ENCODE data around the gene CLIP1.
"Not testable (repeated sequence)": the region's sequence is repeated elsewhere in the genome, so short reads cannot be mapped to it uniquely, and the experiment has no call there.

CLIP1 gene

GRCh38 chr12:122309564-122310121 is 112.8 kb downstream of the CLIP1 start:
- no peak for DNase-seq

- DNase-seq: no peak
These were observed 113.7 kb downstream of the CLIP1 start for GRCh38 chr12:122308811-122309210.

- no peak for DNase-seq
These were observed 116.1 kb downstream of the CLIP1 start for GRCh38 chr12:122306407-122306806.

DNA sequence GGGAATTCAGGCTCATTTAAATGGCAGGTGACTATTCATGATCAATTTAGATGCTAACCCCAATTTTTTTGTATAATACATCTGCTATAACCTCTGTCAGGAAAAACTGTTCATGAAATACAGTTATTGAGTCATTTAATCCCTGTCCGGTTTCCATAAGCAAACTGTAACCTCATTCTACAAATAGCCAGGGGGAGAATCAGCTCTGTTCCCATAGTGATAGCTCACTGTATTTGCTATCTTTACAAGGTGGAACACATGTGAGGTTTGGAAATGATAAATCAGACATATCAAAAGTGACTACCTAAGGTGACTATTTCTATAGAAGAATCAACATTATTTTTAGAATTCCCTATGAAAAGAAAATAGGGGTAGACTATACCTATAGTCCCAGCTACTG is 117.5 kb downstream of the CLIP1 start:
- DNase-seq: no peak

DNA sequence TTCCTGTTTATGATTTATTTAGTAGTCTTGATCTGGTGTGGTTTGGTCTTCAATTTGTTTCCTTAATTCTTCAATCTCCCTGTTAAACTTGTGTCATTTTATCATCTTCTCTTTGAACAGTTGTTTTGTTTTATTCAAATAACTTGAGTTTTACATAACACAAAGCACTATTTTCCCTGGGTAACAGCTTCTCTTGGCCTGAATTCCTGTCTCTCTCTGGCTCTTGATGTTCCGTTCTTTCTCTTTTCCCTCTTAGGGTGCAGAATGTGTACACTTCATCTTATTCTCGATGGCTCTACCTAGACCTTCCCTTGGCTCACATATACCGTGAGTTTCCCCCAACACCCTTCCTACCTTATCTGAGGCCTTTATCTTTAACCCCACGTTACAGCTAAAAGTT is 119.4 kb downstream of the CLIP1 start:
- no peak for DNase-seq

DNA sequence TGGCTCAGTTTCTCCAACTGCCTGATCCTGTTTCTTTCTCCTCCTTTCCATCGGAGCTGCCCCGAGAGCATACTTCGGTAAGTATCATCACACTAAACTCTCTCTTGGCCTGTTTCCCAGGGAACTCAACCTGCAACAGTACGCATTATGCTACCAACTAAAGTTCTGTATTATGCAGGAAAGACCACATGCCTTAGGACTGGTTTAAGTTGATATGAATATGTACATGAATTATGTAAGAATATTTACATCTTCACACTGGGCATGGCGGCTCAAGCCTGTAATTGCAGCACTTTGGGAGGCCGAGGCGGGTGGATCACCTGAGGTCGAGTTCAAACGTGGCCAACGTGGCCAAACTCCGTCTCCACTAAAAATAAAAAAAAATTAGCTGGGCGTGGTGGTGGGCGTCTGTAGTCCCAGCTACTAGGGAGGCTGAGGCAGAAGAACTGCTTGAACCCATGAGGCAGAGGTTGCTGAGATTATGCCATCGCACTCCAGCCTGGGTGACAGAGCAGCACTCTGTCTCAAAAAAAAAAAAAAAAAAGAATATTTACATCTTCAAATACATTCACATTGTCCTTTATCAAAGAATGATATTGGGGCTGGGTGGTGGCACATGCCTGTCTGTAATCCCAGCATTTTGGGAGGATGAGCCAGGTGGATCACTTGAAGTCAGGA is 124.3 kb downstream of the CLIP1 start:
- DNase-seq: no peak

- no peak for DNase-seq
These were observed 125.0 kb downstream of the CLIP1 start for GRCh38 chr12:122297494-122297893.

DNA sequence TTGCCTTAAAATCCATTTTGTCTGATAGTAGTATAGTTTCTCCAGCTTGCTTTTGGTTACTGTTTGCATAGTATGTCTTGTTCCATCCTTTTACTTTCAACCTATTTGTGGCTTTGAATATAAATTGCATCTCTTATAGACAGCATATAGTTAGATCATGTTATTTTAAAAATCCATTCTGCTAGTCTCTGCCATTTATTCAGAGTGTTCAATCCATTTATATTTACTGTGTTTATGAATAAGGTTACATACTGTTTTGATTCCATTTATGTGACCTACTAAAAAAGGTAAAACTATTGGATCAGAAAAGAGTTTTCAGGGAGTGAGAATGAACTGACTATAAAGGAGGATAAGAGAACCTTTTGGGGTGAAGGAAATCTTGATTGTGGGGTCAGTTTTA is 126.6 kb downstream of the CLIP1 start:
- no peak for DNase-seq

GRCh38 chr12:122293081-122293480 is 129.4 kb downstream of the CLIP1 start:
- DNase-seq: no peak

GRCh38 chr12:122291431-122291830 is 131.0 kb downstream of the CLIP1 start:
- DNase-seq: no peak

DNA sequence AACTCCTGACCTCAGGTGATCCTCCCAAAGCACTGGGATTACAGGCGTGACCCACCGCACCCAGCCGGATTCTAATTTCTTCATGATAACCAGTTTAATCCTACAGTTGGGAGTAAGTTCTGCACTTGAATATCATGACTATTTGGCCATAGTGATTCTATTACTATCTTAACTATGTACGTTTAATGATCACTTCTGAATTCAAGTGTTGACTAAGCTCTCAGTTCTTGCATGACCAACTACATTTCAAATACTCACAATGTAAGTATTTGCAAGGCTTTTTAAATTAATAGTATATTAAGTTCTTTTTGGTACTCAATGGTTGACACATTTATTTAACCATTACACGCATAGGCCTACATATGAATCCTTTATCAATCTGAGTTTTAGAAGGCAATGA is 138.8 kb downstream of the CLIP1 start:
- no peak for DNase-seq

DNA sequence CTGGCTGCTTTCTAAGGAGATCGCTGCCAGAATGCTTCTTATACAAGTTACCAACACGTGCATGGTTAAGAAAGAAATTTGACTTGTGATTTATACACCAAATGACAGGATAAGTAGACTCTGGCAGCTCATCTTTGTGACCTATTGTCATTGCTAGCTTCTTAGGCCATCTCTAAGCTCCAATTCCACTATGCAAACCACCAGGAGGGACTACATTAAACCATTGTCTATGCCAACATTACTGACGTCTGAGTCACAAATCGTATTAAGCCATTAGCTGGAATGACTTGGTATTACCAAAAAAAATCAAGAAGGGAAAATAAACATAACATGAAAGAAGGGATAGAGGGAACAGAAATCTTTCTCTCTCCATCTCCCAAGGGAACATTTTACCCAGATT is 140.4 kb downstream of the CLIP1 start:
- DNase-seq: no peak

- no peak for DNase-seq
These were observed 146.2 kb downstream of the CLIP1 start for GRCh38 chr12:122276242-122276641.

- no peak for DNase-seq
These were observed 147.0 kb downstream of the CLIP1 start for GRCh38 chr12:122275459-122275858.

DNA sequence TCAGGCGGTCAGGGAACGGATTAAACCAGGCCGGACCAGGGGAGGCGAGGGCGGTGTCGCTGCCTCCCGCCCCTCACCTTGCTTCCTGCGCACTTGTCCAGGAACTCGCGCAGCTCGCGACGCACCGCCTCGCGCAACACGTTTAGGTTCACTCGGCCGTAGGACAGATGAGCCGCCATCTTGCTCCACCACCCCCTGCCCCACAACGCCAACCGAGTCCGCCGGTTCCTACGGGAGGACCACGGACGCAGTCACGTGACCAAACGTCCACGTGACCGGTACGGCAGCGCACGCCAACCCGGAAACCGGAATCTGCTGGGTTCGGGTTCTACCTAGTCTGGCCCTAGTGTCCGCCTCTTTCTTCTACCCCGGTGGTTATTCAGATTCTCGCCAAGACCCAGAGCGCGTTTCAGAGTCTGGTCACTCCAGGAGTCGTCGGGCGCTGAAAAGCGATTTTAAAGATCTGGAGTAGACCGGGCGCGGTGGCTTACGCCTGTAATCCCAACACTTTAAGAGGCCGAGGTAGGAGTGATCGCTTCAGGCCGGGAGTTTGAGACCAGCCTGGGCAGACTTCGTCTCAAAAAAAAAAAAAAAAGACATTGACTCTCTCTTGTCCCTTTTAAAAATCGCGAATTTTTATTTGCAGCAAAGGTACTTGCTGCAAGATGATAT is 156.1 kb downstream of the CLIP1 start, which contains the start of gene VPS33A:
TSS of gene VPS33A (minus strand) at position 265 of the 672 bp plus-strand sequence. CDS start at position 179, 86 bp downstream.
- peak; percentile 87 for DNase-seq

- no peak for DNase-seq
These were observed 156.6 kb downstream of the CLIP1 start for GRCh38 chr12:122265886-122266229.

DNA sequence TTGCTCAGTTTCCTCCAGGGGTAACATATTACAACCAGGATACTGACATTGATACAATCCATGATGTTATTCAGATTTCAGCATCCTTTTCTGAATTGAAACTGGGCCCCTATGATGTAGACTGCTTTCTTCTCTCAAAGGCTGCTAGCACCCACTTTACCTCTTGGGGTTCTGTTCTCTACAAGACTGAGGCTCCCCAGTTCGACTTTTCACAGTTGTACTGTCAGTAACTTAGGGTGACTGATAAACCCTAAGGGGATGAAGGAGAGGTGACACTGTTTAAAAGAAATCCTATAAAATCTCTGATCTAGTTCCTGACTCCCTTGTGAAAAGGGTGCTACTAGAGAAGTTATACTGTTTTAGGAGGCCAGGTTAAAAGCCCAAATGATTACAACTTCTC is 157.0 kb downstream of the CLIP1 start:
- DNase-seq: no peak

- DNase-seq: not testable (repeated sequence)
These were observed 161.7 kb downstream of the CLIP1 start for GRCh38 chr12:122260735-122261134.

- DNase-seq: not testable (repeated sequence)
These were observed 163.5 kb downstream of the CLIP1 start for GRCh38 chr12:122258939-122259338.

- DNase-seq: not testable (repeated sequence)
These were observed 164.0 kb downstream of the CLIP1 start for GRCh38 chr12:122258462-122258861.

DNA sequence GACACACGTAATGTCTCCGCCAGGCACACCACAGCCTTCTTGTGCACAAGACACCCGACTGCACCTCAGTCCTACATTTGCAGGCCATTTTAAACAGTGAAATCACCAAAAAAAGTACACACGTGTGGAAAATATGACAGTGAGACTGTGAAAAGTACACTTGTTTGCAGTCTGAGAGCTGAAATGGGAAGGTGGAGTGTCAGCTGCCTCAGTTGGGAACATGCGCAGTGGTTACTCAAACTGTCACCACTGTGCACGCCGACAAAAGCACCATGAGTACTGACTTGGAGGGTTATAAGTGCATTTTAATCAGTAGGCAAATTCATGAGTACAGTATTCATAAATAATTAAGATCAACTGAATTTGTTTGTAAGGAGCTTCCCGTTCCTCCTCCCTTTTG is 171.9 kb downstream of the CLIP1 start:
- DNase-seq: no peak

DNA sequence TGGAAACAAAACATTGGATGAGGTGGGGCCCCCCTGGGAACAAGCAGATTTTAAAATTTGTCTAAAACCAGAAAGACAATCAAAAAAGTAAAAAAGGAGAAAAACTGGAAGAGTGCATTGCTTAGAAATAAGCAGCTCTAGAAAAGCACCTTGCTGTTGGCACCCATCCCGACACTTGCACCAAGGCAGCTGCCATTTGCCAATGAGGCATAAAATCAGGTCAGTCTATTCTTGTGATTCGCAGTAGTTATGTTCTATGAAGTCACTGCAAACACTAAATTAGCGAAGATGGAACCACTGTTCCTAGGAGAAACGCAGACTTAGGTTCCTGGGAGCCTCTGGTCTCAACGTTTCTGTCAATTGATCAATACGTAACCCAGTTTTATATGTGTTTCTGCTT is 172.4 kb downstream of the CLIP1 start:
- DNase-seq: no peak

DNA sequence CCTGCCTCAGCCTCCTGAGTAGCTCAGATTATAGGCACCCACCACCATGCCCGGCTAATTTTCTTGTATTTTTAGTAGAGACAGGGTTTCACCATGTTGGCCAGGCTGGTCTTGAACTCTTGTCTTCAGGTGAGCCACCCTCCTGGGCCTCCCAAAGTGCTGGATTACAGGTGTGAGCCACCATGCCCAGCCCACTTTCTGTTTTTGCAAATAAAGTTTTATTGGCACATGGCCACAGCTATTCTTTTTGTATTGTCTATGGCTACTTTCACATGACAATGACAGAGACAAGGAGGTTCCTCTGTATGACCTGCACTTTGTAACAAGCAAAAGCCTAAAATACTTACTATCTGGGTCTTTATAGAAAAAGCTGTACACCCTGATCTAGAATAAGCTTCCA is 176.9 kb downstream of the CLIP1 start:
- DNase-seq: no peak

DNA sequence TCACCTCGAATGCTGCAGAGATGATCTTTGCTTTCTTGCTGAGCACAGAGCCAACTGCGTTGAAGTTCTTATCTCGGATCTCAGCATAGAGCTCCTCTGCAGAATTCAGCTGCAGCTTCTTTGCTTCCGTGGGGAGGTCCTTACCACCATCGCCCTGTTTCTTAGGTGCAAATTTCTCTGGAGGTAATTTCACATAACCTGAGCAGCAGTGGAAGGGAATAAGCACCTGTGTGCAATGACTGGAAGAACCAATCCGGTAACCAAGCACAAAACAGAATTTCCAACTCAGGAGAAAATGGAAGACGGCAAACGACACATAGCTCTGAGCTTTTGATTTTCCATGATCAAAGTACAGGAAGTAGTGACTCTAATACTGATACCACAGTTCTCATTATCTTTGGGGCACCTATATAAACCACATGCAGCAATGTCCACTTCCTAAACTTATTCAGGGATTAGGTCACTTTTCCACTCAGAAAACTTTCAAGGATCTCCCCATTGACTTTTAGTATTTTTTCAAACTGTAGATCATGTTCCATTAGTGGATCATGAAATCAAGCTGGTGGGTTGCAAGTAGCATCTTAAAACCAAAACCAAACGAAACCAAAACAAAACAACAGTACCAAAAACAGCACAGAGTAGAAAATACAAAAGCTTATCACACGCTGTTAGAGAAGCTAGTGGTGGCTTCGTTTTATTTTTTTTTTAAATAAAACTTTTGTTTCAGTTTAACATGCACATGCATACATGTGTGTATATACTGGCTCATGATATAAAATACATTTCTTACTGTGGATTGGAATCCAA is 177.7 kb downstream of the CLIP1 start:
- no peak for DNase-seq
